Uterus (tissue), 2 donors: ENCODE data around the gene ADISSP.

Experiments used
- POLR2A ChIP-seq, 2 donors: fragments of 450-650 bp; IDR thresholded peaks; one replicate each; pipeline ENCODE4 v1.6.1; 2016; ENCODE audit warnings: antibody characterized with exemption in 2 of 2, mild to moderate bottlenecking in 1 of 2, moderate library complexity in 1 of 2
- TF ChIP-seq, protein P1 (sequence below), 4 experiments: fragments of 200-600 bp in 2 of 4; fragments of 450-650 bp in 2 of 4; sonication (generic) in 2 of 4; IDR thresholded peaks; one replicate each; pipeline ENCODE4 v1.5.1; 2016 to 2019; ENCODE audit warnings: antibody characterized with exemption in 4 of 4, mild to moderate bottlenecking in 2 of 4, moderate library complexity in 1 of 4

GRCh38 chr20:3733119-3733995 lies 34.2 kb downstream of the ADISSP start:
- TF ChIP-seq, protein P1, sequence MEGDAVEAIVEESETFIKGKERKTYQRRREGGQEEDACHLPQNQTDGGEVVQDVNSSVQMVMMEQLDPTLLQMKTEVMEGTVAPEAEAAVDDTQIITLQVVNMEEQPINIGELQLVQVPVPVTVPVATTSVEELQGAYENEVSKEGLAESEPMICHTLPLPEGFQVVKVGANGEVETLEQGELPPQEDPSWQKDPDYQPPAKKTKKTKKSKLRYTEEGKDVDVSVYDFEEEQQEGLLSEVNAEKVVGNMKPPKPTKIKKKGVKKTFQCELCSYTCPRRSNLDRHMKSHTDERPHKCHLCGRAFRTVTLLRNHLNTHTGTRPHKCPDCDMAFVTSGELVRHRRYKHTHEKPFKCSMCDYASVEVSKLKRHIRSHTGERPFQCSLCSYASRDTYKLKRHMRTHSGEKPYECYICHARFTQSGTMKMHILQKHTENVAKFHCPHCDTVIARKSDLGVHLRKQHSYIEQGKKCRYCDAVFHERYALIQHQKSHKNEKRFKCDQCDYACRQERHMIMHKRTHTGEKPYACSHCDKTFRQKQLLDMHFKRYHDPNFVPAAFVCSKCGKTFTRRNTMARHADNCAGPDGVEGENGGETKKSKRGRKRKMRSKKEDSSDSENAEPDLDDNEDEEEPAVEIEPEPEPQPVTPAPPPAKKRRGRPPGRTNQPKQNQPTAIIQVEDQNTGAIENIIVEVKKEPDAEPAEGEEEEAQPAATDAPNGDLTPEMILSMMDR (IDR thresholded peaks at IDR 0.05), result no peak
- TF ChIP-seq POLR2A (IDR thresholded peaks at IDR 0.05), result no peak
